Liver (tissue), 9 donors: ENCODE measurements around the gene GPR42. TPM values are rescaled to one million over a fixed set of nuclear protein-coding genes. Genes with fewer than 3 reads are reported as not detected.

Source experiments
- DNase-seq: peaks from one replicate; pipeline ENCODE4 v3.0.0-alpha.2; 2017; ENCODE audit warnings: low spot score
- H3K27ac ChIP-seq, 2 donors: one replicate each; pipeline ENCODE4 v1.7.0; 2013; ENCODE audit warnings: inconsistent platforms in 2 of 2, low read length in 2 of 2, control low read depth in 1 of 2, low read depth in 1 of 2, mild to moderate bottlenecking in 1 of 2
- H3K27me3 ChIP-seq, 4 donors: one replicate each; pipeline versions ENCODE4 v1.6.1 to v1.7.0; 2013; ENCODE audit warnings: low read length in 3 of 4, inconsistent platforms in 1 of 4, mild to moderate bottlenecking in 1 of 4, moderate library complexity in 1 of 4; ENCODE audit not compliant: control insufficient read depth in 4 of 4, insufficient read depth in 4 of 4
- H3K36me3 ChIP-seq, 4 donors: one replicate each; pipeline versions ENCODE4 v1.6.1 to v1.7.0; 2013; ENCODE audit warnings: low read length in 3 of 4, mild to moderate bottlenecking in 3 of 4, low read depth in 1 of 4, moderate library complexity in 1 of 4; ENCODE audit not compliant: control insufficient read depth in 4 of 4, insufficient read depth in 3 of 4
- H3K4me1 ChIP-seq, 4 donors: one replicate each; pipeline versions ENCODE4 v1.6.1 to v1.7.0; 2013; ENCODE audit warnings: low read length in 3 of 4, mild to moderate bottlenecking in 3 of 4, moderate library complexity in 1 of 4; ENCODE audit not compliant: control insufficient read depth in 4 of 4, insufficient read depth in 4 of 4
- H3K4me3 ChIP-seq, 3 donors: one replicate each; pipeline versions ENCODE4 v1.6.1 to v1.7.0; 2013; ENCODE audit warnings: low read length in 3 of 3, control low read depth in 1 of 3, low read depth in 1 of 3, mild to moderate bottlenecking in 1 of 3
- H3K9ac ChIP-seq, 2 donors: one replicate each; pipeline ENCODE4 v1.7.0; 2013; ENCODE audit warnings: low read length in 2 of 2, mild to moderate bottlenecking in 2 of 2, moderate library complexity in 2 of 2, control low read depth in 1 of 2, low read depth in 1 of 2
- H3K9me3 ChIP-seq, 4 donors: one replicate each; pipeline versions ENCODE4 v1.6.1 to v1.7.0; 2013; ENCODE audit warnings: low read length in 3 of 4; ENCODE audit not compliant: control insufficient read depth in 4 of 4
- CTCF ChIP-seq: fragments of 150-350 bp; IDR thresholded peaks from 2 replicates; pipeline ENCODE4 v1.5.1; 2017; ENCODE audit warnings: improper control_type of control experiment, low read depth, low read length; ENCODE audit not compliant: missing input control
- EGR1 ChIP-seq, 2 donors: IDR thresholded peaks; 2 replicates each; pipeline ENCODE4 v1.6.1; 2016 to 2018; ENCODE audit warnings: antibody characterized with exemption in 2 of 2, low read depth in 2 of 2
- FOXA1 ChIP-seq: IDR thresholded peaks from 2 replicates; pipeline ENCODE4 v1.6.1; 2016; ENCODE audit warnings: antibody characterized with exemption
- FOXA2 ChIP-seq: IDR thresholded peaks from 2 replicates; pipeline ENCODE4 v1.6.1; 2016; ENCODE audit warnings: antibody characterized with exemption
- GABPA ChIP-seq, 2 donors: IDR thresholded peaks in 1 of 2; conservative IDR thresholded peaks in 1 of 2; 2 replicates each; pipeline ENCODE4 v1.6.1; 2016; ENCODE audit warnings: antibody characterized with exemption in 2 of 2, mild to moderate bottlenecking in 1 of 2, moderate library complexity in 1 of 2
- HNF4A ChIP-seq, 2 donors: conservative IDR thresholded peaks; 2 replicates each; pipeline ENCODE4 v1.6.1; 2016; ENCODE audit warnings: antibody characterized with exemption in 2 of 2, mild to moderate bottlenecking in 2 of 2
- HNF4G ChIP-seq: IDR thresholded peaks from 2 replicates; pipeline ENCODE4 v1.6.1; 2016; ENCODE audit warnings: antibody characterized with exemption
- JUND ChIP-seq, 2 donors: IDR thresholded peaks; 2 replicates each; pipeline ENCODE4 v1.6.1; 2016; ENCODE audit warnings: antibody characterized with exemption in 2 of 2
- NR2F2 ChIP-seq: IDR thresholded peaks from 2 replicates; pipeline ENCODE4 v1.6.1; 2016; ENCODE audit warnings: antibody characterized with exemption
- RAD21 ChIP-seq, 2 donors: IDR thresholded peaks; 2 replicates each; pipeline ENCODE4 v1.6.1; 2016; ENCODE audit warnings: antibody characterized with exemption in 2 of 2, mild to moderate bottlenecking in 2 of 2
- RXRA ChIP-seq, 2 donors: IDR thresholded peaks; 2 replicates each; pipeline ENCODE4 v1.6.1; 2017 to 2018; ENCODE audit warnings: antibody characterized with exemption in 2 of 2, mild to moderate bottlenecking in 1 of 2
- SP1 ChIP-seq: IDR thresholded peaks from 2 replicates; pipeline ENCODE4 v1.6.1; 2018; ENCODE audit warnings: antibody characterized with exemption, mild to moderate bottlenecking
- TAF1 ChIP-seq: conservative IDR thresholded peaks from 2 replicates; pipeline ENCODE4 v1.6.1; 2016; ENCODE audit warnings: antibody characterized with exemption, mild to moderate bottlenecking
- YY1 ChIP-seq: IDR thresholded peaks from 2 replicates; pipeline ENCODE4 v1.6.1; 2016; ENCODE audit warnings: antibody characterized with exemption, mild to moderate bottlenecking
- ZBTB33 ChIP-seq: IDR thresholded peaks from 2 replicates; pipeline ENCODE4 v1.6.1; 2016; ENCODE audit warnings: antibody characterized with exemption
- WGBS: extraction: QIAGEN DNeasy Blood & Tissue Kit; methylation state at CpG from one replicate; pipeline ENCODE4 v1.1.7; 2013; 5-methylcytosine and 5-hydroxymethylcytosine counted together
- polyA plus RNA-seq, 2 donors: library from polyadenylated mRNA; stranded (reverse) in 1 of 2; unstranded in 1 of 2; fragments of 200-250 nt in 1 of 2; fragments of >200 nt in 1 of 2; fragmentation: Nextera tagmentation in 1 of 2; extraction: Ambion mirVana in 1 of 2; gene quantifications; one replicate each; pipeline versions ENCODE4 v1.2.1 to v1.2.3, GENCODE V29; 2013 to 2015
- total RNA-seq, 2 donors: library from RNA; depleted of rRNA; stranded (reverse); fragments of >200 nt; gene quantifications; one replicate each; pipeline ENCODE4 v1.2.3, GENCODE V29; 2014
- TF ChIP-seq, protein P1 (sequence below): IDR thresholded peaks from 2 replicates; pipeline ENCODE4 v1.6.1; 2016; ENCODE audit warnings: antibody characterized with exemption
- TF ChIP-seq, protein P2 (sequence below): IDR thresholded peaks from 2 replicates; pipeline ENCODE4 v1.6.1; 2016; ENCODE audit warnings: antibody characterized with exemption
- TF ChIP-seq, protein P3 (sequence below): IDR thresholded peaks from 2 replicates; pipeline ENCODE4 v1.6.1; 2016; ENCODE audit warnings: antibody characterized with exemption, mild to moderate bottlenecking
- donor health status: healthy.
- donor health status: healthy.
- donor health status: healthy.
- donor health status: healthy.
- donor health status: healthy.

Gene GPR42
- total and polyA plus RNA-seq, 4 donors, result not detected

GRCh38 chr19:35395382-35396199 is 24.7 kb downstream of the GPR42 start:
- H3K9ac ChIP-seq, result no peak overlapping the region
- DNase-seq, result no peak

More at GRCh38 chr19:35395382-35396199, 24.7 kb downstream of the GPR42 start:
- TF ChIP-seq SP1 (no peak), EGR1 (IDR thresholded peaks at IDR 0.05; ENCODE audit: low read depth in 2 of 2) (no peak), HNF4G (no peak), RAD21 (IDR thresholded peaks at IDR 0.05) (no peak), RXRA (IDR thresholded peaks at IDR 0.05) (no peak), YY1 (no peak), TAF1 (no peak), JUND (IDR thresholded peaks at IDR 0.05) (no peak), GABPA (IDR thresholded peaks at IDR 0.05 in 1 of 2, conservative IDR thresholded peaks at IDR 0.05 in 1 of 2) (no peak), FOXA2 (no peak), HNF4A (conservative IDR thresholded peaks at IDR 0.05) (no peak), CTCF (no peak), ZBTB33 (no peak), FOXA1 (no peak), NR2F2 (no peak)
- TF ChIP-seq, protein P1, sequence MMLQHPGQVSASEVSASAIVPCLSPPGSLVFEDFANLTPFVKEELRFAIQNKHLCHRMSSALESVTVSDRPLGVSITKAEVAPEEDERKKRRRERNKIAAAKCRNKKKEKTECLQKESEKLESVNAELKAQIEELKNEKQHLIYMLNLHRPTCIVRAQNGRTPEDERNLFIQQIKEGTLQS, result no peak
- TF ChIP-seq, protein P2, sequence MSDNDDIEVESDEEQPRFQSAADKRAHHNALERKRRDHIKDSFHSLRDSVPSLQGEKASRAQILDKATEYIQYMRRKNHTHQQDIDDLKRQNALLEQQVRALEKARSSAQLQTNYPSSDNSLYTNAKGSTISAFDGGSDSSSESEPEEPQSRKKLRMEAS, result no peak
- TF ChIP-seq, protein P3, sequence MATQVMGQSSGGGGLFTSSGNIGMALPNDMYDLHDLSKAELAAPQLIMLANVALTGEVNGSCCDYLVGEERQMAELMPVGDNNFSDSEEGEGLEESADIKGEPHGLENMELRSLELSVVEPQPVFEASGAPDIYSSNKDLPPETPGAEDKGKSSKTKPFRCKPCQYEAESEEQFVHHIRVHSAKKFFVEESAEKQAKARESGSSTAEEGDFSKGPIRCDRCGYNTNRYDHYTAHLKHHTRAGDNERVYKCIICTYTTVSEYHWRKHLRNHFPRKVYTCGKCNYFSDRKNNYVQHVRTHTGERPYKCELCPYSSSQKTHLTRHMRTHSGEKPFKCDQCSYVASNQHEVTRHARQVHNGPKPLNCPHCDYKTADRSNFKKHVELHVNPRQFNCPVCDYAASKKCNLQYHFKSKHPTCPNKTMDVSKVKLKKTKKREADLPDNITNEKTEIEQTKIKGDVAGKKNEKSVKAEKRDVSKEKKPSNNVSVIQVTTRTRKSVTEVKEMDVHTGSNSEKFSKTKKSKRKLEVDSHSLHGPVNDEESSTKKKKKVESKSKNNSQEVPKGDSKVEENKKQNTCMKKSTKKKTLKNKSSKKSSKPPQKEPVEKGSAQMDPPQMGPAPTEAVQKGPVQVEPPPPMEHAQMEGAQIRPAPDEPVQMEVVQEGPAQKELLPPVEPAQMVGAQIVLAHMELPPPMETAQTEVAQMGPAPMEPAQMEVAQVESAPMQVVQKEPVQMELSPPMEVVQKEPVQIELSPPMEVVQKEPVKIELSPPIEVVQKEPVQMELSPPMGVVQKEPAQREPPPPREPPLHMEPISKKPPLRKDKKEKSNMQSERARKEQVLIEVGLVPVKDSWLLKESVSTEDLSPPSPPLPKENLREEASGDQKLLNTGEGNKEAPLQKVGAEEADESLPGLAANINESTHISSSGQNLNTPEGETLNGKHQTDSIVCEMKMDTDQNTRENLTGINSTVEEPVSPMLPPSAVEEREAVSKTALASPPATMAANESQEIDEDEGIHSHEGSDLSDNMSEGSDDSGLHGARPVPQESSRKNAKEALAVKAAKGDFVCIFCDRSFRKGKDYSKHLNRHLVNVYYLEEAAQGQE, result no peak
- WGBS, result 61% methylated on average over 19 of the region's 19 CpGs
- H3K36me3 ChIP-seq, result no peaks in the 10 kb centered on the region
- H3K9me3 ChIP-seq, result no peaks in the 10 kb centered on the region
- no peaks in the 10 kb centered on the region for H3K4me1 ChIP-seq
- no peaks in the 10 kb centered on the region for H3K27me3 ChIP-seq
- H3K4me3 ChIP-seq, result no peak overlapping the region
- no peak overlapping the region for H3K27ac ChIP-seq
